NCI-H226 (cell line): Measurements from ENCODE around the gene LRRC4C.
"Not testable (repeated sequence)": the region's sequence is repeated elsewhere in the genome, so short reads cannot be mapped to it uniquely, and the experiment has no call there.

Experiments used
- DNase-seq: peaks from one replicate; pipeline ENCODE4 v3.0.0-alpha.2; 2015

Gene LRRC4C

GRCh38 chr11:41003339-41004282 lies 455.8 kb downstream of the LRRC4C start:
- DNase-seq, result no peak

GRCh38 chr11:40998920-40999319 lies 460.5 kb downstream of the LRRC4C start:
- DNase-seq, result no peak

GRCh38 chr11:40987776-40988435 lies 471.5 kb downstream of the LRRC4C start:
- no peak for DNase-seq

- DNase-seq, result no peak
These were observed 473.1 kb downstream of the LRRC4C start for GRCh38 chr11:40986320-40986719.

- no peak for DNase-seq
These were observed 484.4 kb downstream of the LRRC4C start for GRCh38 chr11:40975076-40975475.

- no peak for DNase-seq
These were observed 485.2 kb downstream of the LRRC4C start for GRCh38 chr11:40974186-40974795.

GRCh38 chr11:40958707-40959106 lies 500.7 kb downstream of the LRRC4C start:
- DNase-seq, result no peak

GRCh38 chr11:40952479-40952878 lies 507.0 kb downstream of the LRRC4C start:
- no peak for DNase-seq

- no peak for DNase-seq
These were observed 521.5 kb downstream of the LRRC4C start for GRCh38 chr11:40938002-40938401.

- no peak for DNase-seq
These were observed 534.5 kb downstream of the LRRC4C start for GRCh38 chr11:40924915-40925314.

GRCh38 chr11:40921246-40921645 lies 538.2 kb downstream of the LRRC4C start:
- no peak for DNase-seq

- not testable (repeated sequence) for DNase-seq
These were observed 548.7 kb downstream of the LRRC4C start for GRCh38 chr11:40910774-40911173.

GRCh38 chr11:40894501-40894900 lies 565.0 kb downstream of the LRRC4C start:
- no peak for DNase-seq

- DNase-seq, result no peak
These were observed 574.0 kb downstream of the LRRC4C start for GRCh38 chr11:40885250-40885954.

- no peak for DNase-seq
These were observed 577.2 kb downstream of the LRRC4C start for GRCh38 chr11:40882301-40882700.

- no peak for DNase-seq
These were observed 579.5 kb downstream of the LRRC4C start for GRCh38 chr11:40879911-40880310.

- DNase-seq, result no peak
These were observed 581.5 kb downstream of the LRRC4C start for GRCh38 chr11:40877981-40878380.

- DNase-seq, result no peak
These were observed 582.2 kb downstream of the LRRC4C start for GRCh38 chr11:40877256-40877655.

GRCh38 chr11:40867991-40868632 lies 591.3 kb downstream of the LRRC4C start:
- no peak for DNase-seq

- not testable (repeated sequence) for DNase-seq
These were observed 601.7 kb downstream of the LRRC4C start for GRCh38 chr11:40857754-40858153.

GRCh38 chr11:40842750-40843339 lies 616.6 kb downstream of the LRRC4C start:
- no peak for DNase-seq

- DNase-seq, result no peak
These were observed 618.2 kb downstream of the LRRC4C start for GRCh38 chr11:40841231-40841630.
